ENCODE results near the gene TEX54.
A peak's percentile ranks its signal among the peaks of the same experiment; 100 is the strongest.

TEX54 gene

DNA sequence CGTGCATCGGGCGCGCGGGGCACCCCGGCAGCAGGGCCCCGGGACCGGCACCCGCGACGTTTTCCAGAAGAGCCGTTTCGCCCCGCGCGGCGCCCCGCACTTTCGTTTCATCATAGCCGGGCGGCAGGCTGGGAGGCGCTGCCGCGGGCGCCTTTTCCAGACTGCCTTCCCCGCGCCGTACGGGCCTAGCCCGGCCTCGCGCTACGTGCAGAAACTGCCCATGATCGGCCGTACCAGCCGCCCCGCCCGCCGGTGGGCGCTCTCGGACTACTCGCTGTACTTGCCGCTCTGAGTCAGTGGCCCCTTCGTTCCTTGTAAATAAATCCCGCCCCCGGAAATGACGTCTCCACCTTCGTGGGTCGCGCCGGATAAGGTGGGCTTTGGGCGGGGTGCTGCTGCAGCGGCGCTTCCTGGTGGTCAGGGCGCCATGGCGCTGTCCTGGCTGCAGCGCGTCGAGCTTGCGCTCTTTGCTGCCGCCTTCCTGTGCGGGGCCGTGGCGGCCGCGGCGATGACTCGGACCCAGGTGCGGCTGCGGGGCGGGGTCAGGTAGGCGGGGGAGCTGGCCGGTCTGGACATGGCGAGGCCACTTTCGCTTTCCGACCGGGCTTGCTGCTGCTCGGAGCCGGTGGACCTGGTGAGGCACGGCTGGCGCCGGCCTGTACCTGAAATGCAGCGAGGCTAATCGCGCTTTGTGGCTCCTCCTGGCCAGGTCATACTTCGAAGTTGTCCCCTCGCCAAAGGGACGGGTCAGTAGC, 45.5 kb downstream of the TEX54 start, which contains the start of gene TMEM179B:
TMEM179B (plus strand) TSS at position 398 of the 755 bp plus-strand sequence; CDS start at position 428, 30 bp downstream.
- Mint-ChIP-seq H3K9me3 (no peaks in the 10 kb centered on the region), H3K27me3 (ENCODE audit: low read depth, poor library complexity) (peaks cover 2% of the 10 kb centered on the region), H3K4me3 (peak within 1 kb of the TSS; percentile 92), H3K36me3 (ENCODE audit: low read depth) (peaks cover 48% of the 10 kb centered on the region), H3K4me1 (peaks cover 44% of the 10 kb centered on the region), H3K27ac (peak within 1 kb of the TSS; percentile 94)
- TF ChIP-seq, protein P1, sequence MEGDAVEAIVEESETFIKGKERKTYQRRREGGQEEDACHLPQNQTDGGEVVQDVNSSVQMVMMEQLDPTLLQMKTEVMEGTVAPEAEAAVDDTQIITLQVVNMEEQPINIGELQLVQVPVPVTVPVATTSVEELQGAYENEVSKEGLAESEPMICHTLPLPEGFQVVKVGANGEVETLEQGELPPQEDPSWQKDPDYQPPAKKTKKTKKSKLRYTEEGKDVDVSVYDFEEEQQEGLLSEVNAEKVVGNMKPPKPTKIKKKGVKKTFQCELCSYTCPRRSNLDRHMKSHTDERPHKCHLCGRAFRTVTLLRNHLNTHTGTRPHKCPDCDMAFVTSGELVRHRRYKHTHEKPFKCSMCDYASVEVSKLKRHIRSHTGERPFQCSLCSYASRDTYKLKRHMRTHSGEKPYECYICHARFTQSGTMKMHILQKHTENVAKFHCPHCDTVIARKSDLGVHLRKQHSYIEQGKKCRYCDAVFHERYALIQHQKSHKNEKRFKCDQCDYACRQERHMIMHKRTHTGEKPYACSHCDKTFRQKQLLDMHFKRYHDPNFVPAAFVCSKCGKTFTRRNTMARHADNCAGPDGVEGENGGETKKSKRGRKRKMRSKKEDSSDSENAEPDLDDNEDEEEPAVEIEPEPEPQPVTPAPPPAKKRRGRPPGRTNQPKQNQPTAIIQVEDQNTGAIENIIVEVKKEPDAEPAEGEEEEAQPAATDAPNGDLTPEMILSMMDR (IDR thresholded peaks at IDR 0.05), result no peak
- DNase-seq, result peak; percentile 97

- peaks cover 53% of the 10 kb centered on the region for H3K36me3 Mint-ChIP-seq (ENCODE audit: low read depth)
- DNase-seq, result peak; percentile 92
- H3K27ac Mint-ChIP-seq, result peak overlapping the region; percentile 22
- peaks cover 40% of the 10 kb centered on the region for H3K4me1 Mint-ChIP-seq
- peaks cover 2% of the 10 kb centered on the region for H3K27me3 Mint-ChIP-seq (ENCODE audit: low read depth, poor library complexity)
- TF ChIP-seq, protein P1 (IDR thresholded peaks at IDR 0.05), result peak; percentile 97
- H3K9me3 Mint-ChIP-seq, result no peaks in the 10 kb centered on the region
- H3K4me3 Mint-ChIP-seq, result peak overlapping the region; percentile 80
Measured at GRCh38 chr11:62786318-62787004, 46.2 kb downstream of the TEX54 start.

- no peak overlapping the region for H3K27ac Mint-ChIP-seq
- H3K36me3 Mint-ChIP-seq (ENCODE audit: low read depth), result peaks cover 52% of the 10 kb centered on the region
- TF ChIP-seq, protein P1 (IDR thresholded peaks at IDR 0.05), result no peak
- no peak for DNase-seq
- H3K9me3 Mint-ChIP-seq, result no peaks in the 10 kb centered on the region
- H3K4me1 Mint-ChIP-seq, result peaks cover 8% of the 10 kb centered on the region
- no peak overlapping the region for H3K4me3 Mint-ChIP-seq
- peaks cover 2% of the 10 kb centered on the region for H3K27me3 Mint-ChIP-seq (ENCODE audit: low read depth, poor library complexity)
Measured at GRCh38 chr11:62782753-62783152, 49.9 kb downstream of the TEX54 start.

Measured in nephron progenitor cell (in vitro differentiated cells).